Measurements from ENCODE around the gene KSR2. TPM values are rescaled to one million over a fixed set of nuclear protein-coding genes. Genes with fewer than 3 reads are reported as not detected.

KSR2 gene
- total RNA-seq, 2 donors from 2014 or later = 0.07 TPM; not detected in 1

DNA sequence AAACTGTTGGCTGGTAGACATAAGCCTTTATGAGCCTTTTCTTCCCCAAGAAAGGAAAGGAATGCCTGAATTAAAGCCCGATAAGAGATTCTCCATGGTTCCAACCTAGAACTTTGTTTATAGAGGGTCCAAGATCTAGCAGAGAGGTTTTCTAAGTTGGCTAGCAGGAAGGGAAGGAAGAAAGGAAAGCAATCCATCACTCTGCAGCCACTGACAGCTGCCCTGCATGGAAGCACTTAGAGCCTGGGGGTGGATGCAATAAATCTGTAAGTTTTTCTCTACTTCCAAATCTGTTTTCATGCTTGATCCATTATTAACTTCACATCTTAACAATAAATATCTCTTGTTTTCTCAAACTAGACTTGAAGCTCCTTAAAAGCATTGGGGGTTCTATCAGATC lies 224.4 kb downstream of the KSR2 start:
- no peaks in the 10 kb centered on the region for H3K27me3 ChIP-seq (replicated peaks; ENCODE audit: insufficient read depth)
- ATAC-seq (ENCODE audit: insufficient number of reproducible peaks, low FRiP score, low read depth) (no peak), DNase-seq (ENCODE audit: low spot score) (no peak)
- H3K36me3 ChIP-seq = no peaks in the 10 kb centered on the region
- no peaks in the 10 kb centered on the region for H3K4me1 ChIP-seq (ENCODE audit: control insufficient read depth in 1 of 2, low read depth in 2 of 2)
- no peaks in the 10 kb centered on the region for H3K9me3 ChIP-seq
- no peak overlapping the region for H3K4me3 ChIP-seq
- TF ChIP-seq, protein P1, sequence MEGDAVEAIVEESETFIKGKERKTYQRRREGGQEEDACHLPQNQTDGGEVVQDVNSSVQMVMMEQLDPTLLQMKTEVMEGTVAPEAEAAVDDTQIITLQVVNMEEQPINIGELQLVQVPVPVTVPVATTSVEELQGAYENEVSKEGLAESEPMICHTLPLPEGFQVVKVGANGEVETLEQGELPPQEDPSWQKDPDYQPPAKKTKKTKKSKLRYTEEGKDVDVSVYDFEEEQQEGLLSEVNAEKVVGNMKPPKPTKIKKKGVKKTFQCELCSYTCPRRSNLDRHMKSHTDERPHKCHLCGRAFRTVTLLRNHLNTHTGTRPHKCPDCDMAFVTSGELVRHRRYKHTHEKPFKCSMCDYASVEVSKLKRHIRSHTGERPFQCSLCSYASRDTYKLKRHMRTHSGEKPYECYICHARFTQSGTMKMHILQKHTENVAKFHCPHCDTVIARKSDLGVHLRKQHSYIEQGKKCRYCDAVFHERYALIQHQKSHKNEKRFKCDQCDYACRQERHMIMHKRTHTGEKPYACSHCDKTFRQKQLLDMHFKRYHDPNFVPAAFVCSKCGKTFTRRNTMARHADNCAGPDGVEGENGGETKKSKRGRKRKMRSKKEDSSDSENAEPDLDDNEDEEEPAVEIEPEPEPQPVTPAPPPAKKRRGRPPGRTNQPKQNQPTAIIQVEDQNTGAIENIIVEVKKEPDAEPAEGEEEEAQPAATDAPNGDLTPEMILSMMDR (IDR thresholded peaks at IDR 0.05) = no peak
- no peak overlapping the region for H3K27ac ChIP-seq

- Histone ChIP-seq H3K27me3 (replicated peaks; ENCODE audit: insufficient read depth) (no peaks in the 10 kb centered on the region), H3K9me3 (no peaks in the 10 kb centered on the region), H3K4me3 (no peak overlapping the region), H3K36me3 (no peaks in the 10 kb centered on the region), H3K27ac (no peak overlapping the region), H3K4me1 (ENCODE audit: control insufficient read depth in 1 of 2, low read depth in 2 of 2) (no peaks in the 10 kb centered on the region)
- no peak for ATAC-seq (ENCODE audit: insufficient number of reproducible peaks, low FRiP score, low read depth)
- DNase-seq (ENCODE audit: low spot score) = no peak
- TF ChIP-seq, protein P1 (IDR thresholded peaks at IDR 0.05) = no peak
These were observed 225.0 kb downstream of the KSR2 start for GRCh38 chr12:117743761-117744160.

- ATAC-seq (ENCODE audit: insufficient number of reproducible peaks, low FRiP score, low read depth) = no peak
- TF ChIP-seq, protein P1 (IDR thresholded peaks at IDR 0.05) = no peak
- DNase-seq (ENCODE audit: low spot score) = no peak
- no peaks in the 10 kb centered on the region for H3K27me3 ChIP-seq (replicated peaks; ENCODE audit: insufficient read depth)
- H3K4me3 ChIP-seq = no peak overlapping the region
- no peaks in the 10 kb centered on the region for H3K4me1 ChIP-seq (ENCODE audit: control insufficient read depth in 1 of 2, low read depth in 2 of 2)
- H3K9me3 ChIP-seq = no peaks in the 10 kb centered on the region
- no peaks in the 10 kb centered on the region for H3K36me3 ChIP-seq
- H3K27ac ChIP-seq = no peak overlapping the region
These were observed 226.1 kb downstream of the KSR2 start for GRCh38 chr12:117742721-117743120.

- H3K4me3 ChIP-seq = no peak overlapping the region
- TF ChIP-seq, protein P1 (IDR thresholded peaks at IDR 0.05) = no peak
- H3K27me3 ChIP-seq (replicated peaks; ENCODE audit: insufficient read depth) = no peaks in the 10 kb centered on the region
- H3K4me1 ChIP-seq (ENCODE audit: control insufficient read depth in 1 of 2, low read depth in 2 of 2) = no peaks in the 10 kb centered on the region
- H3K9me3 ChIP-seq = no peaks in the 10 kb centered on the region
- DNase-seq (ENCODE audit: low spot score) (no peak), ATAC-seq (ENCODE audit: insufficient number of reproducible peaks, low FRiP score, low read depth) (no peak)
- H3K36me3 ChIP-seq = no peaks in the 10 kb centered on the region
- H3K27ac ChIP-seq = no peak overlapping the region
These were observed 230.6 kb downstream of the KSR2 start for GRCh38 chr12:117738233-117738632.

DNA sequence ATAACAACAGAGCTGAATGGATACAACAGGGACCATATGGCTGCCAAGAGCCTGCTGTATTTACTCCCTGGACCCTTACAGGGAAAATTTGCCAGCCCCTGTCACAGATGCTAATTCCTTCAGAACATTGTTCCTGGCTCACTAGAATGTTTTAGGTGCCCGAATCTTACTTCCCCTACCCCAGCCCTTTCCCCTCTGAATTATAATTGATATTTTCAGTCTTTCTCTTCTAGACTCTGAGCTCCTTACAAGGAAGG lies 235.3 kb downstream of the KSR2 start:
- Histone ChIP-seq H3K4me3 (no peak overlapping the region), H3K9me3 (no peaks in the 10 kb centered on the region), H3K27me3 (replicated peaks; ENCODE audit: insufficient read depth) (no peaks in the 10 kb centered on the region), H3K4me1 (ENCODE audit: control insufficient read depth in 1 of 2, low read depth in 2 of 2) (no peaks in the 10 kb centered on the region), H3K36me3 (no peaks in the 10 kb centered on the region), H3K27ac (no peak overlapping the region)
- DNase-seq (ENCODE audit: low spot score) (no peak), ATAC-seq (ENCODE audit: insufficient number of reproducible peaks, low FRiP score, low read depth) (no peak)
- TF ChIP-seq, protein P1 (IDR thresholded peaks at IDR 0.05) = no peak
